HG03439 (cell line): ENCODE results near the gene ELMOD2.
"Not testable (repeated sequence)": the region's sequence is repeated elsewhere in the genome, so short reads cannot be mapped to it uniquely, and the experiment has no call there.

Experiments used
- ATAC-seq: cut with Tn5 transposase; IDR thresholded peaks from one replicate; pipeline ENCODE4 v1.9.1; 2021; ENCODE audit warnings: mild to moderate bottlenecking, moderate library complexity; ENCODE audit not compliant: unreplicated experiment

The ELMOD2 gene, protein sequence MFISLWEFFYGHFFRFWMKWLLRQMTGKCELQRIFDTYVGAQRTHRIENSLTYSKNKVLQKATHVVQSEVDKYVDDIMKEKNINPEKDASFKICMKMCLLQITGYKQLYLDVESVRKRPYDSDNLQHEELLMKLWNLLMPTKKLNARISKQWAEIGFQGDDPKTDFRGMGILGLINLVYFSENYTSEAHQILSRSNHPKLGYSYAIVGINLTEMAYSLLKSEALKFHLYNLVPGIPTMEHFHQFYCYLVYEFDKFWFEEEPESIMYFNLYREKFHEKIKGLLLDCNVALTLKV

DNA sequence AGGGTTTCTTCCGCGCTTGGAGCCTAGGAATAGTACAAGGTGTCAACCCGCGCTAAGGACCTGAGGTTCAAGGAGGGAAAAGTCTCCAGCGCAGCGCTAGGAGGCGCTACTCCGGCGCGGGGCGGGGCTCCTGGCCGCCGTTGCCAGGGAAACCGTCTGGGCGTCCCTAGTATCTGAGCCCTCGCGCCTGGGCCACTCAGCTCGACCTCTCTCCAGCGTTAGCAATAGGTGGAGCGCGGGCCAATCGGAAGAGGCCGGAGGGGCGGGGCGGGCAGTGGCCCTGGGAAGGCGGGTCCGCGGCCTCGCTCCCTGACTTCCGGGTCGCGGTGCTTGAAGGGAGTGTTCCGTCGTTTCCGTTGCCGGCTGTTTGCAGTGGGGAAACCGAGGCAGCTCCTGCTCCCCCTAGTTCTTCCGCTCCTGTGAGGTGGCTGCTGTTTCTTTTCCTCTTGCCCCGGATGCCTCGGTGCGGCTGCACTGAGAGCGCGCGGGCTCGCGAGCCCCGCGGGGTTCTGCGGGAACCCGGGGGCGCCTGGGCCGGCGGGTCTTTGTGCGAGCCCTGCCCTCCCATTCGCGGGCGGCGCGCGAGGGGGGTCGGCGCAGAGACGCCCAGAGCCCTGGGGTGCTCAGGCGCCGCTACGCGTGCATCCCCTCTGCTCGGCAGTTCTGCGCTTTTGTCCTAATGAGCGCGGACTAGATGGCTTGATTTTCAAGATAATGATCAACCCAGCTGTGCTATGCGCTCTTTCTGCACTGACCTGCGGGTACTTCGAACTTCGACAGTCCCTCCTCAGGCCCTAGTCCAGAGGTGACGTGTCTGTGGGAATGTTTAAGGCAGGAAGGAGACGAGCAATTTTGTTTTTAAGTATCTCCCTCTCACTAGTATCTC, at the start of gene ELMOD2:
ELMOD2 (plus strand) TSS at position 312 of the 886 bp plus-strand sequence. CDS start 1,261 bp downstream, outside the sequence.
- ATAC-seq: peak; percentile 100

GRCh38 chr4:140483445-140483844, 40.5 kb upstream of the ELMOD2 start:
- ATAC-seq: no peak

DNA sequence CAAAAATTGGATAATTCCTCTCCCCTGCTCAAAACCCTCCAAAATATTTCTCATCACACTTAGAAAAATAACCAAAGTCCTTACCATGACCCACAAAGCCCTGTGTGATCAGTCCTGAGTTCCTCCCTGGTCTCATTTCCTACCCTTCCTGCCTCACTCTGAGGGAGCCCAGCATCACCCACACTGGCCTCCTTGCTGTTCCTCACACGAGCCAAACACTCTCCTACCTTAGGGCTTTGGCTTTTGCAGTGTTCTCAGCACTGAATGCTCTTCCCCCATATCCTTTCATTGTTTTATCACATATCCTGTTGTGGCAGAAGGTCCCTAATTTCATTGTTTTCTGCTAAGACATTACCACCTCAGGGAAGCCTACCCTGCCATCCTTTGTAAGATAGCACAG, 38.0 kb upstream of the ELMOD2 start:
- no peak for ATAC-seq

DNA sequence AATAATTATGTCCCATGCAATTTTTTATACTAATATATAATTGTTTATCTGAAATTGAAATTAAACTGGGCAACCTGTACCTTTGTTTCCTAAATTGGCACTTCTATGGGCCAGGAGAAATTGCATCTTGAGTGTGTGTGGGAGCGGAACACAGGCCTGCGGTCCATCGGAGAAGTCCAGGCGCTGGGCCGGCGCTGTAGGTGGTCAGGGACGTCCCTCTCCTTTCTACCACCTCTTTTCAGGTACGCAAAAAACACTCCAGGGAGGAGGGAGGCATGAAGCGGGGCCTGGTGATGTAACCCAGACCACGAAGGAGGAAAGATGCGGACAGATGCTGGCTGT, 26.6 kb upstream of the ELMOD2 start:
- no peak for ATAC-seq

DNA sequence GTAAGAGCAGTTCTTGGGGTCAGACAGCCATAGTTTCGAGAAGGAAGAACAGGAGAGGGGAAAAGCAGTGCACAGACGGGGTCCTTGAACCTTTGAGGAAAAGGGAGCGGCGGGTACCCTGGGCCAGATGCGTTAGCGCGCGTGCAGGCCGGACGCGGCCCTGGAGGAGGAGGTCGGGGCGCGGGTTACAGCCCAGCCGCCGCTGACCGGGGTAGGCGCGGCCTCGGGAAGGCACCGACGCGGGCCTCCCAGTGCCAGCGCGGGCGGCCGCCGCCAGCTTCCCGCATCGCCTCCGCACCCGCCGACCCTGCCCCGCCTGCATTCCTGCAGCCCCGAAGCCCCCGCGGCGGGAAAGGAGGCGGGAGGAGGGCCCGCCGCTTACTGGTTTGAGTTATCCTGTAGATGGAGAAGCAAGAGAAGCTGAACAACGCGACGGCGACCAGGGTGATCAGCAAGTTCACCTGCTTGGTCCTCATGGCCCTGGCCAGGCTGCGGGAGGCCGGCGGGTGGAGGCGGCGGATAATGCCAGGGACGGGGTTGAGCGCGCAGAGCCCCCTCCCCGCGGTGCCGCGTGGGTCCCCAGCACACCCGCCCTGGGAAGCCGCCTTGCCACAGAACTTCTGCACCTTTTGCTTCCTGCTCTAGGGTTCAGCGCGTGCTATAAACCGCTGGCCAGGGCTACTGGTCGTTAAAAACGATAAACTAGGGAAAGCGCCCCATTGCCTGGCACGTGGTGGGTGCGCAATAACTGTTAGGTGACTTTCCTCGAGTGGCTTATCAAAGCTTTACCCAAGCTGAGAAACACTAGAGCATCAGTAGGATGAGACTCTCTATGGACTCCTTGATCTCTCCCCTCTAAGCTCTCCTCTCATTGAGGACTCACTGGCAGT, 26.0 kb upstream of the ELMOD2 start, which contains the start of gene MGAT4D:
MGAT4D (minus strand) TSS at position 547 of the 890 bp plus-strand sequence; CDS start at position 476, 71 bp downstream.
- ATAC-seq: no peak

GRCh38 chr4:140499391-140499790, 24.6 kb upstream of the ELMOD2 start:
- no peak for ATAC-seq

DNA sequence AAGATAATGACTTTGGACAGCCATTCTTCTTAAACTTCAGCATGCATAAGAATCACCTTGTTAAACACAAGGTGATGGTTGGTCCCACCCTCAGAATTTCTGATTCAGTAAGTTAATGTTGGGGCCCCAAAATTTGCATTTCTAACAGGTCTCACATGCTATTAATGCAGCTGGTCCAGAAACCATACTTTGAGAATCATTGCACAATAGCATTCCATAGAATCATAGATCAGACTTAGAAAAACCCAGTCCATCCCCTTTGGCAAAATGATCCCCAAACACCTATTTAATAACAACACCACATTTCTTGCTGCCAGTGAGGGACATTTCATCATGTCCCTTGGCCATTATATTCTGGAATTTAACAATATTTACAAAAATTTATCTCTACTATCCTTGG, 19.7 kb upstream of the ELMOD2 start:
- no peak for ATAC-seq

DNA sequence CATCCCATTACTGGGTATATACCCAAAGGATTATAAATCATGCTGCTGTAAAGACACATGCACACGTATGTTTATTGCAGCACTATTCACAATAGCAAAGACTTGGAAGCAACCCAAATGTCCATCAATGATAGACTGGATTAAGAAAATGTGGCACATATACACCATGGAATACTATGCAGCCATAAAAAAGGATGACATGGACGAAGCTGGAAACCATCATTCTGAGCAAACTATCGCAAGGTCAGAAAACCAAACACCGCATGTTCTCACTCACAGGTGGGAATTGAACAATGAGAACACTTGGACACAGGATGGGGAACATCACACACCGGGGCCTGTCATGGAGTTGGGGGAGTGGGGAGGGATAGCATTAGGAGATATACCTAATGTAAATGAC, 10.2 kb upstream of the ELMOD2 start:
- ATAC-seq: not testable (repeated sequence)

DNA sequence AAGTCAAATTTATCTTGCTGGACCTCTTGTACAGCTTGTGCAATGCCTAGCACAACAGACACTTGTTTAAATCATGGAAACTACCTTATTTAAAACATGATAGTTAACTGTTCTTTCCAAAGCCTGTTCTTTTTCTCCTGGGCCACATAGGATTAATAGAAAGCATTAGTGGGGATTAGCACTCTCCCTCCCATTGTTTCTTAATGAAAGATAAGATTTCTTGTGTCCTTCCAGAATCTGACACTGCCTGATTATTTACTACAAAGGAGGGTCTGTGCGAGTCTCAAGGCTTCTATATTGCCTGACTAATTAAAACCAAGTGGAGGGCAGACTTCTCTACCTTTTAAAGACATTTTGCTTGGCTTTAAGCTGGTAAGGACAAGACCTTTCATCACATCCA, 8.5 kb upstream of the ELMOD2 start:
- ATAC-seq: no peak

GRCh38 chr4:140523370-140523856, 555 bp upstream of the ELMOD2 start:
- ATAC-seq: peak; percentile 14

GRCh38 chr4:140529434-140529833, 5.5 kb downstream of the ELMOD2 start:
- no peak for ATAC-seq

GRCh38 chr4:140533951-140534480, 10.0 kb downstream of the ELMOD2 start:
- no peak for ATAC-seq

DNA sequence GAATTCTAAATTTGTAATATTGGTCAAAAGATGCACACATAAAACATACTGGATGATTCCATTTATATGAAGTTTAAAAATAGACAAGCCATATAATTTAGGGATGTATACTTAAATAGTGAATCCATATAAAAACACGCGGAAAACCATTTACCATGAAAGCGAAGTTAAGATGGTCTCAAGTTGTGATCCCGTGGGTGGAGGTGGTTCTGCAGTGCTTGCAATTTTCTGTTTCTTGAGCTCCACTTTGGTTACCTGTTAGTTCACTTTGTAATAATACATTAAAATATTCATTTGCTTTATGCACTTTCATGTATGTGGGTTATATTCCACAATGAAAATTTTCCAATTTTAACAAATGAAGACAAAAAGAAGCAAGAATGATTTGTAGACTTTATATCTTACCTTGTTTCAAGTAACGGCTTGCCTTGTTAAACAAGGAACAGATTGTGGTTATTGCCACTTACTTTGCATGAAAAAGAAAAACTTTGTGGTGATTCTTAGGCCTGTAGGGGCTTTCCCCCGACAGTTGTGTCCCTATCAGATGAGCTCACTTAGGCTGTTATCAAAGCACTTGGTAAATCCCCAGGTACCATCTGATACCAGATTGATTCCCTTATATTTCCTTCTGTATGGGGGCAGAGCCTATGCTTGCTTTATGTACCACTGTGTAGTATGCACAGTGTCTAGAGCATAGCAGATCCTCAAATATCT, 32.6 kb downstream of the ELMOD2 start:
- ATAC-seq: peak; percentile 99

DNA sequence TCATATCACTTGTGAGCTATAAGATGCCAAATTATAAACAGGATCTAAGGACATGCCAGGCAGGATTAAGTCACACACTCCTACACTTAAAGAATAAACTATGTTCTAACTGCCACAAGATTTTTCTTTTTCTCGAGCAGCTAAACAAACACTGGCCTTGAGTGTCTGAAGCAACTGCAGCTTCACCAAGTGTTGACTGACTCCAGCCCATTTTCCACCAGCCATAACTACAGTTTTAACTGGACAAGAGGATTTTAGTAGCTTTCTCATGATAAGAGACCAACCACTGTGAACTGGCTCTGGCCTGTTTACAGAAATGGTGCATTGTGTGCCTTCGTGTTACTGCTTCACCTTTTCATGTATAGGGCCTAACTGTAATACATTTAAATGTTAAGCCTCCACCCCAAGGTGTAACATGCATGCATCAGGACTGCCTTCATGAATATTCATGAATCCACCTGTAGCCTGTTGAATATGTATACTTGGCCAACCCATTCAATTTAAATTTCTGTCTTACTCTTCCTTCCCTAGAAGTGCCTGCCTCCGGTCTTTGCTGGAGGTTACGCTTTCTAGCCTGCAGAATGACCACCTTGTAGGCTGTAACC, 34.0 kb downstream of the ELMOD2 start:
- ATAC-seq: no peak

GRCh38 chr4:140559696-140560095, 35.7 kb downstream of the ELMOD2 start:
- no peak for ATAC-seq

- ATAC-seq: no peak
Measured at GRCh38 chr4:140568507-140569306, 44.7 kb downstream of the ELMOD2 start, which contains the start of gene UCP1. Gene UCP1 (minus strand): TSS chr4:140568961. CDS start chr4:140568729, 232 bp downstream.

DNA sequence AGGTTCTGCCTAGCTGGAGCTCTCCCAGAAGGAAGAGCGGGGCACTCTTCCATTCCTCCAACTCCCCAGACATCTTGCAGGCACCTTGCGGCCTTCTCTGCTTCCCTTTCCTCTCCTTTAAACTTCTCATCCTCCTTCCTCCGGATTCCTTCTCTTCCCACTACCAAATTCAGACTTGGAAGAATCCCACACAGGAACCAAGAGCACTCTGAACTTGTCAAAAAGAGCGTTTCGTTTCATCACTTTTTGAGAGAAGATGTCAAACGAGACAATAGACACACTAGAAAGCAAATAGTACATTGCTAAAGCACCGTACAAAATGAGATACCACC, 45.3 kb downstream of the ELMOD2 start:
- ATAC-seq: no peak

- no peak for ATAC-seq
Measured at GRCh38 chr4:140571620-140572019, 47.7 kb downstream of the ELMOD2 start.

- ATAC-seq: no peak
Measured at GRCh38 chr4:140575489-140575888, 51.5 kb downstream of the ELMOD2 start.
